HG03045 (cell line): ENCODE results near the gene PRRG2.

Source experiments
- ATAC-seq: cut with Tn5 transposase; IDR thresholded peaks from one replicate; pipeline ENCODE4 v1.9.1; 2021; ENCODE audit warnings: mild to moderate bottlenecking, moderate library complexity; ENCODE audit not compliant: unreplicated experiment

Gene PRRG2

GRCh38 chr19:49556412-49557398 is 24.4 kb upstream of the PRRG2 start:
- ATAC-seq = no peak

- no peak for ATAC-seq
Measured at GRCh38 chr19:49557641-49558325, 23.3 kb upstream of the PRRG2 start.

GRCh38 chr19:49558591-49558990 is 22.5 kb upstream of the PRRG2 start:
- ATAC-seq = no peak

- ATAC-seq = no peak
Measured at GRCh38 chr19:49559443-49559842, 21.7 kb upstream of the PRRG2 start.

- ATAC-seq = no peak
Measured at GRCh38 chr19:49559928-49560327, 21.2 kb upstream of the PRRG2 start.

GRCh38 chr19:49560358-49560900 is 20.7 kb upstream of the PRRG2 start:
- no peak for ATAC-seq

GRCh38 chr19:49564616-49565045 is 16.5 kb upstream of the PRRG2 start:
- no peak for ATAC-seq

- no peak for ATAC-seq
Measured at GRCh38 chr19:49565261-49565660, 15.9 kb upstream of the PRRG2 start.

GRCh38 chr19:49566302-49566701 is 14.8 kb upstream of the PRRG2 start:
- ATAC-seq = no peak

GRCh38 chr19:49567861-49568441 is 13.2 kb upstream of the PRRG2 start:
- no peak for ATAC-seq

- ATAC-seq = no peak
Measured at GRCh38 chr19:49570138-49570856, 10.8 kb upstream of the PRRG2 start.

- ATAC-seq = no peak
Measured at GRCh38 chr19:49570997-49571676, 10.0 kb upstream of the PRRG2 start.

- no peak for ATAC-seq
Measured at GRCh38 chr19:49573009-49573408, 8.1 kb upstream of the PRRG2 start.

- no peak for ATAC-seq
Measured at GRCh38 chr19:49573425-49573824, 7.7 kb upstream of the PRRG2 start.

- ATAC-seq = no peak
Measured at GRCh38 chr19:49574206-49574755, 6.8 kb upstream of the PRRG2 start.

GRCh38 chr19:49579193-49579592 is 1.9 kb upstream of the PRRG2 start:
- ATAC-seq = no peak

GRCh38 chr19:49579947-49580263 is 1.2 kb upstream of the PRRG2 start:
- no peak for ATAC-seq

- peak; percentile 85 for ATAC-seq
Measured at GRCh38 chr19:49580264-49581006, 681 bp upstream of the PRRG2 start, which contains the start of gene NOSIP. TSS of gene NOSIP (minus strand) at chr19:49580556. CDS start at chr19:49560691, 19,865 bp downstream.

- no peak for ATAC-seq
Measured at GRCh38 chr19:49583239-49583638, 2.1 kb downstream of the PRRG2 start.
